ENCODE measurements around the gene CTNNB1. TPM values are rescaled to one million over a fixed set of nuclear protein-coding genes. Genes with fewer than 3 reads are reported as not detected.

CTNNB1 gene
- polyA plus RNA-seq, 2 donors, result 54.1 to 117 TPM

DNA sequence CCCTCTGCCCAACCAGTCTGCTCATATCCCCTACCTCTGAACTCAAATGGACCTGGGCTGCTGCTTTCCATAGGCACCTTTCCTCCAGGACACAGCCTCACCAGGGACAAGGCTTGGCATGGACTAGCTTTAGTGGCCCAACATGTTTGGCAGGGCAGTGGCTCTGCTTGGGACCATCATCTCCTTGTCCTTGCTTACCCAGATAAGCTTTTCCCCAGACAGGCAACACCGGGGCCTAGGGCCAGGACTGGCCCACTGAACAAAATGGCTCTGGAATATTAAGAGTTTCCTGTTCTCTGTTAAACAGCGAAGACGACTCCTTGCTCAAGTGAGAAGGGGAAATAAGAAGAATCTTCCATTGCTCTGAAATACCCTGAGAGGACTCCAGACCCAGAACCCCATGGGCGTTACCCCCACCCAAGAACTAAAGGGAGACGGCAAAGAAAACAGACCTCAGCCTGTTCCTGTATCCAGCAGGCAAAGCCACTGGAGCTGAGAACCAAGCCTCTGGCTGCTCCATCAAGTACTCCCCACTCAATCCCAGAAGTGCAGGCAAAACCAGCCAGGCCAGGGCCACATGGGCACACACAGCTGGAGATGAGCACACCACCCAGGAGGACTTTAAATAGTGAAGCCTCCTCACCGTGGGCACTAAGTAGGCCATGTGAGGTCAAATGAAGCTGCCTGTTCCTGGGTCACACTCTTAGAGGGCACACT, 45.5 kb downstream of the CTNNB1 start:
- 80 to 90% methylated on average over 6 of the region's 6 CpGs for WGBS, 2 donors
- Histone ChIP-seq H3K4me1 (ENCODE audit: control insufficient read depth in 2 of 2, insufficient read depth in 2 of 2, low read length in 1 of 2) (peaks cover 0 to 3% of the 10 kb centered on the region in 2 donors), H3K27ac (ENCODE audit: low read depth in 2 of 2, low read length in 1 of 2) (no peak overlapping the region), H3K4me3 (ENCODE audit: low read depth in 1 of 2, low read length in 2 of 2) (no peak overlapping the region), H3K36me3 (ENCODE audit: control insufficient read depth in 2 of 2, insufficient read depth in 2 of 2, low read length in 1 of 2) (peaks cover 0 to 7% of the 10 kb centered on the region in 2 donors), H3K9me3 (ENCODE audit: control insufficient read depth in 2 of 2, insufficient read depth in 1 of 2, low read depth in 1 of 2, low read length in 1 of 2) (no peaks in the 10 kb centered on the region), H3K27me3 (ENCODE audit: control insufficient read depth in 1 of 2, insufficient read depth in 2 of 2, low read length in 2 of 2) (no peaks in the 10 kb centered on the region)

DNA sequence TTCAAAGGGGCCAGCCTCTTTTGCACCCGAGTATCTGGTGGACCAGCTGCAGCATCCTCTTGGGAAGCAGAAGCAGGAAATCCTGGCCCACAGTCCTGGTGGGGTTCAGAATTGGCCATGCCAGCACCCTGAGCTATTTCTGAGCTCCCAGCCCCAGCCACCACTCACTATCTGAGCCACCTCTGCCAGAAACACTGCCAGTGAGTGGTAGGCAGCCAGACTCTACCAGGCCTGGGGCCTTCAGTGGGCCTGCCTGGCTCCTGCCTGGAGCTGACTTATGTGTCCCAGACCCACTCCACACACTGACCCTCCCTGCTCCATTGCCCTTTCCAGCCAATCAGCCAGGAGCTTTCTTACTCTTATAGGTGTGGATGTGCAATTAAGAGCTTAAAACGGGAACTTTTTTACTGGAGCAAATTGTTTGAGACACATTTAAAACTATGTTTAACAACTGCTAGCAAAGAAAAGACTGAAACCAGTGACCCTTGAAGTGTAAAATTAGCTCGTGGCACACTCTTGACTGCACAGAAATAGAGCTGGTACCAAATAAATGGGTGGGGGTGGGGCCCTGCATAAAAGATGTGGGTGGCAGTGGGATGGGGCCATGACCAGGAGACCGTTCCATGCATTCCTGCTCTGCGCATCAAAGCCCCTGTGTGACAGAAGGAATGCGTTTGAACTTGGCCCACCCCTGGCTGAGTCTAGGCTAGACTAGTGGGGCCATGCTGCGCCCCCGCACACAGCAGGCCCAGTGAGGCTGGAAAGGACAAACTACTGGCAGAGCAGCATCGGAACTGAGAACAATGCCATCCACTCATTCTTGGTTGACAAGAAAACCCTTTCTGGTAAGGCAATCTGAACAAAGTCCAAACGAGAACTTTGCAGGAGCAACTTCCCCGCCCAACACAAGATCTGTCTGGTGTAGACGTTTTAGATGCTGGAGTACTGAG, 48.0 kb downstream of the CTNNB1 start:
- Histone ChIP-seq H3K27me3 (ENCODE audit: control insufficient read depth in 1 of 2, insufficient read depth in 2 of 2, low read length in 2 of 2) (no peaks in the 10 kb centered on the region), H3K4me1 (ENCODE audit: control insufficient read depth in 2 of 2, insufficient read depth in 2 of 2, low read length in 1 of 2) (peaks cover 0 to 3% of the 10 kb centered on the region in 2 donors), H3K27ac (ENCODE audit: low read depth in 2 of 2, low read length in 1 of 2) (no peak overlapping the region), H3K9me3 (ENCODE audit: control insufficient read depth in 2 of 2, insufficient read depth in 1 of 2, low read depth in 1 of 2, low read length in 1 of 2) (no peaks in the 10 kb centered on the region), H3K4me3 (ENCODE audit: low read depth in 1 of 2, low read length in 2 of 2) (no peak overlapping the region), H3K36me3 (ENCODE audit: control insufficient read depth in 2 of 2, insufficient read depth in 2 of 2, low read length in 1 of 2) (peaks cover 0 to 5% of the 10 kb centered on the region in 2 donors)
- WGBS, 2 donors, result 63 to 75% methylated on average over 12 of the region's 12 CpGs

DNA sequence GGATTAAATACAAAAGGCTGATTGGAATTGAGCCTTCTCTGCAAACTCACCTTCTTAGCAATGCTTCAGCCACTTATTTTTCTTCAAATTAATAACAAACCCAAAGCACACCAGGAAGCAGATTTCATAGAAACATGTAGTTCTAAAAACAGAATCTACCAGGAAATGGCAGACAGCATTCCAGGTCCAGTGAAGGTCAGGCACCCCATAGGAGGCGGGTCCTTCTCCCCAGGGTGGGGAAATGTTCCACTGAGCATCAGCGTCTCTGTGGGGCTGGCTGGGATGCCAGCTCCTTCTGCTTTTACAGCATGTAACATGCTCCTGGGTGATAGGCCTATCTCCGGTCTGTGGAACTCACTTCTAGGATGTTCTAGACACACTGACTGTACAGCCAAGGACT, 49.2 kb downstream of the CTNNB1 start:
- Histone ChIP-seq H3K4me1 (ENCODE audit: control insufficient read depth in 2 of 2, insufficient read depth in 2 of 2, low read length in 1 of 2) (peaks cover 0 to 3% of the 10 kb centered on the region in 2 donors), H3K36me3 (ENCODE audit: control insufficient read depth in 2 of 2, insufficient read depth in 2 of 2, low read length in 1 of 2) (peaks cover 0 to 5% of the 10 kb centered on the region in 2 donors), H3K27me3 (ENCODE audit: control insufficient read depth in 1 of 2, insufficient read depth in 2 of 2, low read length in 2 of 2) (no peaks in the 10 kb centered on the region), H3K9me3 (ENCODE audit: control insufficient read depth in 2 of 2, insufficient read depth in 1 of 2, low read depth in 1 of 2, low read length in 1 of 2) (no peaks in the 10 kb centered on the region), H3K27ac (ENCODE audit: low read depth in 2 of 2, low read length in 1 of 2) (no peak overlapping the region), H3K4me3 (ENCODE audit: low read depth in 1 of 2, low read length in 2 of 2) (no peak overlapping the region)
- 83 to 85% methylated on average over 3 of the region's 3 CpGs for WGBS, 2 donors

DNA sequence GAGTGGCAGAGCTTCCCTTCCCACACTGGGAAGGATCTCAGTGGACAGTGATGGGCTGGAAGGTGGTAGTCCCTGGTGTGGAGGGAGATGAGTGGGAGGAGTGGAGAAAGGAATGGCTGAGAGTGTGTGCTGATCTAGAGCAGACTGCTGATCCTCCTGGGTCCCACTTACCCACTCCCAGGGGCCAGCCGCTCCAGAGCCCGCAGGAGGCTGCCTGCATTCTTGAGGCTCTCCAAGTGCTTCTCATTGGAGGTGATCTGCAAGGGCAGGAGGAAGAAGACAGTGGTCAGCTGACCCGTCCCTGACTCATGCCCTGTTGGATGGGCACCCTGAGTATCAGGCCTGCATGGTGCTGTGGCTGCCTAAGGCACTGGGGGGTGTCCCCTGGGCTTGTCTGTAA, 50.0 kb downstream of the CTNNB1 start:
- 92 to 100% methylated on average over 3 of the region's 3 CpGs for WGBS, 2 donors
- peaks cover 0 to 5% of the 10 kb centered on the region in 2 donors for H3K36me3 ChIP-seq (ENCODE audit: control insufficient read depth in 2 of 2, insufficient read depth in 2 of 2, low read length in 1 of 2)

DNA sequence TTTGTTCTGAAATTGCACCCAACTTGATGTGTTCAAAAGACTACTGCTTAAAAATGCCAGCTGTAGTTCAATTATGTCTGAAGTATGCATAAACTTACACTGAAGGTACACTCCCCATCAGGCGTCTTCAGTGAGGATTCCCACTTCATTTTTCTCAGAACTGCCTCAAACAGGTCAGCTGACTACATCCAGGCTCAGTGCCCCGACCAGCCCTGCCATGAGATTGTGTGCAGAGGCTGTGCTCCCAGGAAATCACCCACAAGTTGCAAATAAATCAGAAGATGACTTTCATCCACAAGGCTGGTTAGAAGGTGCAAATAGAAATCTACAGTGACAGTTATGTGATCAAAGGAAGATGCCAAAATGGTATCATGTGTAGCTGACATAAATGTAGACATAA, 51.5 kb downstream of the CTNNB1 start:
- H3K9me3 ChIP-seq (ENCODE audit: control insufficient read depth in 2 of 2, insufficient read depth in 1 of 2, low read depth in 1 of 2, low read length in 1 of 2), result no peaks in the 10 kb centered on the region
- no peaks in the 10 kb centered on the region for H3K36me3 ChIP-seq (ENCODE audit: control insufficient read depth in 2 of 2, insufficient read depth in 2 of 2, low read length in 1 of 2)
- H3K4me1 ChIP-seq (ENCODE audit: control insufficient read depth in 2 of 2, insufficient read depth in 2 of 2, low read length in 1 of 2), result peaks cover 0 to 3% of the 10 kb centered on the region in 2 donors
- WGBS, 2 donors, result 61 to 75% methylated on average over 2 of the region's 2 CpGs
- no peaks in the 10 kb centered on the region for H3K27me3 ChIP-seq (ENCODE audit: control insufficient read depth in 1 of 2, insufficient read depth in 2 of 2, low read length in 2 of 2)
- H3K4me3 ChIP-seq (ENCODE audit: low read depth in 1 of 2, low read length in 2 of 2), result no peak overlapping the region
- no peak overlapping the region for H3K27ac ChIP-seq (ENCODE audit: low read depth in 2 of 2, low read length in 1 of 2)

More for the DNA sequence above, 50.0 kb downstream of the CTNNB1 start:
- H3K27me3 ChIP-seq (ENCODE audit: control insufficient read depth in 1 of 2, insufficient read depth in 2 of 2, low read length in 2 of 2), result no peaks in the 10 kb centered on the region
- H3K27ac ChIP-seq (ENCODE audit: low read depth in 2 of 2, low read length in 1 of 2), result no peak overlapping the region
- no peak overlapping the region for H3K4me3 ChIP-seq (ENCODE audit: low read depth in 1 of 2, low read length in 2 of 2)
- H3K4me1 ChIP-seq (ENCODE audit: control insufficient read depth in 2 of 2, insufficient read depth in 2 of 2, low read length in 1 of 2), result peaks cover 0 to 3% of the 10 kb centered on the region in 2 donors
- no peaks in the 10 kb centered on the region for H3K9me3 ChIP-seq (ENCODE audit: control insufficient read depth in 2 of 2, insufficient read depth in 1 of 2, low read depth in 1 of 2, low read length in 1 of 2)

DNA sequence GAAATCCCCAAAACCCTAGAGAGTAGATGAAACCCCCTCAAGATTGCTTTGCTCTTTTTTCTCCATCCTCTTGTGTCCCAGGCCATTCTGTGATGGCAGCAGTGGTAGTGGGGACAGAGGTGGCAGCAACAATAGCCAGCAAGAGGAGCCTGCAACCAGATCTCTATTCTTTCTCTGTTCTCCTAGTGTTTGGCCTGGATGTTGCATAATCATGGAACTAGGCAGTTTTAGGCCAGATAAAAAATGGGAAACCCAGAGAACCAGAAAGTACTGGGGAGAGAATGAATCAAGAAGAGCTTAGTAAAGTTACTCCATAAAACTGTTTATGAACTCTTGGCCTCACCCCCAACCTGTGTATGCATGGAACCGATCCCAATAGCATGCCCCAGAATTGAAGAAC, 52.3 kb downstream of the CTNNB1 start:
- WGBS, 2 donors, result 95 to 96% methylated on average over 1 of the region's 1 CpG
- Histone ChIP-seq H3K27me3 (ENCODE audit: control insufficient read depth in 1 of 2, insufficient read depth in 2 of 2, low read length in 2 of 2) (no peaks in the 10 kb centered on the region), H3K9me3 (ENCODE audit: control insufficient read depth in 2 of 2, insufficient read depth in 1 of 2, low read depth in 1 of 2, low read length in 1 of 2) (no peaks in the 10 kb centered on the region), H3K4me1 (ENCODE audit: control insufficient read depth in 2 of 2, insufficient read depth in 2 of 2, low read length in 1 of 2) (peaks cover 0 to 3% of the 10 kb centered on the region in 2 donors), H3K27ac (ENCODE audit: low read depth in 2 of 2, low read length in 1 of 2) (no peak overlapping the region), H3K36me3 (ENCODE audit: control insufficient read depth in 2 of 2, insufficient read depth in 2 of 2, low read length in 1 of 2) (no peaks in the 10 kb centered on the region), H3K4me3 (ENCODE audit: low read depth in 1 of 2, low read length in 2 of 2) (no peak overlapping the region)

DNA sequence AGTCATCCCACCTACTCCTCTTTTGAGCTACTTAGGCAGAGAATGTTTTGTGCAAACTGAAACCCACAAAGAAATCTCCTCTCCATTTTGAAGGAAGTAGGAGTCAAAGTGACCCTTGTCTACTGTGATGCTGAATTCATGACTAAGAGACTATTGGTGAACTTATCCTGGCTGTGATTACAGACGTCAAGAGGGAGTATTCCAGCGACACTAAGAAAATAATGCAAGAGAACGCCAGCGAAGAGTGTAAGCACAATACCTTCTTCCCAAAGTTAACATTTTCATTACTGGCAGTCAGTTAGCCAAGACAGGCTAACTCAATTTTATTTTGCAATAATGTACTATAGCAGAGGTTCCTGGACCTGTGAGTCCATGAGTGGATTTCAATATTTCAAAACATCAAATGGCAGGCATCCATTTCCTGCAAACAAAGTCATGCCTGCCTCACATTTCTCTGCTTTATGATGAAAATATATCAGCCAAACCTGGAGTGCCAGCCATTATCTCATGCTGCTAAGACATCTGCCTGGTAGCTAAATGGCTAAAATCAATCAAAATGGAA, 59.0 kb downstream of the CTNNB1 start:
- Histone ChIP-seq H3K4me3 (ENCODE audit: low read depth in 1 of 2, low read length in 2 of 2) (no peak overlapping the region), H3K27me3 (ENCODE audit: control insufficient read depth in 1 of 2, insufficient read depth in 2 of 2, low read length in 2 of 2) (no peaks in the 10 kb centered on the region), H3K36me3 (ENCODE audit: control insufficient read depth in 2 of 2, insufficient read depth in 2 of 2, low read length in 1 of 2) (no peaks in the 10 kb centered on the region), H3K27ac (ENCODE audit: low read depth in 2 of 2, low read length in 1 of 2) (no peak overlapping the region), H3K4me1 (ENCODE audit: control insufficient read depth in 2 of 2, insufficient read depth in 2 of 2, low read length in 1 of 2) (no peaks in the 10 kb centered on the region), H3K9me3 (ENCODE audit: control insufficient read depth in 2 of 2, insufficient read depth in 1 of 2, low read depth in 1 of 2, low read length in 1 of 2) (no peaks in the 10 kb centered on the region)
- WGBS, 2 donors, result 94 to 95% methylated on average over 4 of the region's 4 CpGs

DNA sequence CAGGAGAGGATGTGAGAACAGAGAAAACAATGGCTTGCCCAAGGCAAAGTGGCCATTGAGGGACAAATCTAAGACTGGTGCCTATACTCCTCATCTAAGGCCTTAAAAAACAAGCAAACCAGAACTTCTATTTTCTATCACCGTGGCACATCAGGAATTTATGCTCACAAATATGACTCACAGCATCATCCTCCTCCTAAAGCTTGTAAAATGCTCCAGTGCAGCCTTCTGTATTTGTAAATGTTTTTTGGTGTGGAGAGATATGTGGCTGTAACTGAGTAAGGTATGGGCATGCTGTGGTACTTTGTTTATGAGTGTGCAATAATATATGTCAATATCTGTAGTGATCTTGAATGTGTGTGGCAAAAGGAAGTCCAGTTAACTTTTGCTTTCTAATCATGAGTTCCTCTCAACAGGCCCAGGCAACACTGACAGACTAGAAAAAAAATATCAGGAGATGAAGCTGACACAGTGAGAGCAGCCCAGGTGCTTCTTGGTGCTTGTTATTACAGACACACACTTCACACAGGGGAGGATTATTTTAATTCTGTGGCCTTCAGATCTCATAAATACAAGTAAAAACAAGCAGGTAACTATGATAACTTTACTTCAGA, 60.3 kb downstream of the CTNNB1 start:
- H3K9me3 ChIP-seq (ENCODE audit: control insufficient read depth in 2 of 2, insufficient read depth in 1 of 2, low read depth in 1 of 2, low read length in 1 of 2), result no peaks in the 10 kb centered on the region
- WGBS, 2 donors, result 47 to 70% methylated on average over 1 of the region's 1 CpG
- H3K27me3 ChIP-seq (ENCODE audit: control insufficient read depth in 1 of 2, insufficient read depth in 2 of 2, low read length in 2 of 2), result no peaks in the 10 kb centered on the region
- no peak overlapping the region for H3K27ac ChIP-seq (ENCODE audit: low read depth in 2 of 2, low read length in 1 of 2)
- H3K36me3 ChIP-seq (ENCODE audit: control insufficient read depth in 2 of 2, insufficient read depth in 2 of 2, low read length in 1 of 2), result no peaks in the 10 kb centered on the region
- no peaks in the 10 kb centered on the region for H3K4me1 ChIP-seq (ENCODE audit: control insufficient read depth in 2 of 2, insufficient read depth in 2 of 2, low read length in 1 of 2)
- no peak overlapping the region for H3K4me3 ChIP-seq (ENCODE audit: low read depth in 1 of 2, low read length in 2 of 2)

DNA sequence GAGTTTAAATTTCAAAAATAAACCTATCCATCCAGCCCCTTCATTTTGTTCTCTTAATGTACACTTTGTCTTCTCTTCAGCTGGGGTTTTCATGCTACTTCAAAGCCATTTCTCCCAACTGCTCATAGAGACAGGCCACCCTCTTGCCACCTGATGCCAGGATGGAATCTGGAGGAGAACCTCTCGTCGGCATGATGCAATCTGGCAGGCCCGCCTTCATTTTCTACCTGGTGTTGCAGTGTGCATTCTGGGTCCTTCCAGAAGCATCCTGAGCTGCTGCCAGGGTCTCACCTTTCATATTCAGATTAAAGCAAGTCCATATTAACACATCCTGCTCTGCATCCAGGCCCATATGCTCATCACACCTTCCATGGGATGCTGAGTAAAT, 60.8 kb downstream of the CTNNB1 start:
- H3K27me3 ChIP-seq (ENCODE audit: control insufficient read depth in 1 of 2, insufficient read depth in 2 of 2, low read length in 2 of 2), result no peaks in the 10 kb centered on the region
- H3K36me3 ChIP-seq (ENCODE audit: control insufficient read depth in 2 of 2, insufficient read depth in 2 of 2, low read length in 1 of 2), result no peaks in the 10 kb centered on the region
- H3K4me3 ChIP-seq (ENCODE audit: low read depth in 1 of 2, low read length in 2 of 2), result no peak overlapping the region
- WGBS, 2 donors, result 75 to 81% methylated on average over 3 of the region's 3 CpGs
- H3K4me1 ChIP-seq (ENCODE audit: control insufficient read depth in 2 of 2, insufficient read depth in 2 of 2, low read length in 1 of 2), result peaks cover 0 to under 1% of the 10 kb centered on the region in 2 donors
- H3K9me3 ChIP-seq (ENCODE audit: control insufficient read depth in 2 of 2, insufficient read depth in 1 of 2, low read depth in 1 of 2, low read length in 1 of 2), result no peaks in the 10 kb centered on the region
- no peak overlapping the region for H3K27ac ChIP-seq (ENCODE audit: low read depth in 2 of 2, low read length in 1 of 2)

All from esophagus (tissue), 2 donors.